Upper lobe of left lung (tissue), 6 donors: ENCODE measurements around the gene HIRA. TPM values are rescaled to one million over a fixed set of nuclear protein-coding genes. Genes with fewer than 3 reads are reported as not detected.
A peak's percentile ranks its signal among the peaks of the same experiment; 100 is the strongest.

Experiments
- ATAC-seq, 2 donors: fragments of 200-7000 bp; cut with Tn5 transposase; one replicate each; pipeline ENCODE4 v1.9.1; 2022; ENCODE audit warnings: mild to moderate bottlenecking in 2 of 2, moderate library complexity in 2 of 2; ENCODE audit not compliant: low FRiP score in 2 of 2
- DNase-seq, 2 donors: peaks; one replicate each; pipeline ENCODE4 v3.0.0-alpha.2; 2019 to 2020
- H3K27ac ChIP-seq, 4 donors: fragments of 200-600 bp; sonication (generic); one replicate each; pipeline ENCODE4 v1.5.1; 2016 to 2019
- H3K27me3 ChIP-seq, 4 donors: fragments of 200-600 bp; sonication (generic); one replicate each; pipeline ENCODE4 v1.5.1; 2017 to 2019
- H3K36me3 ChIP-seq, 4 donors: fragments of 200-600 bp; sonication (generic); one replicate each; pipeline ENCODE4 v1.5.1; 2016 to 2019
- H3K4me1 ChIP-seq, 4 donors: fragments of 200-600 bp; sonication (generic); one replicate each; pipeline ENCODE4 v1.5.1; 2018 to 2019
- H3K4me3 ChIP-seq, 4 donors: fragments of 200-600 bp; sonication (generic); one replicate each; pipeline ENCODE4 v1.5.1; 2017 to 2019; ENCODE audit warnings: mild to moderate bottlenecking in 2 of 4, moderate library complexity in 1 of 4
- H3K9me3 ChIP-seq, 4 donors: fragments of 200-600 bp; sonication (generic); one replicate each; pipeline ENCODE4 v1.5.1; 2018 to 2019
- CTCF ChIP-seq, 6 experiments: fragments of 450-650 bp in 4 of 6; fragments of 200-600 bp in 2 of 6; sonication (generic) in 2 of 6; IDR thresholded peaks; one replicate each; pipeline ENCODE4 v1.5.1; 2016 to 2019; ENCODE audit warnings: antibody characterized with exemption in 6 of 6
- EP300 ChIP-seq, 4 donors: sonication (generic); formaldehyde crosslinking; IDR thresholded peaks; one replicate each; pipeline ENCODE4 v1.5.1; 2017; ENCODE audit warnings: antibody characterized with exemption in 4 of 4, control low read depth in 2 of 4
- POLR2A ChIP-seq, 4 donors: fragments of 450-650 bp; IDR thresholded peaks; one replicate each; pipeline ENCODE4 v1.5.1; 2016 to 2017; ENCODE audit warnings: antibody characterized with exemption in 4 of 4, mild to moderate bottlenecking in 2 of 4
- POLR2AphosphoS5 ChIP-seq, 2 donors: sonication (generic); formaldehyde crosslinking; IDR thresholded peaks; one replicate each; pipeline ENCODE4 v1.5.1; 2017; ENCODE audit warnings: antibody characterized with exemption in 2 of 2
- WGBS, 2 donors: methylation state at CpG; one replicate each; pipeline ENCODE4 v1.1.5; 2017 to 2018; 5-methylcytosine and 5-hydroxymethylcytosine counted together
- total RNA-seq, 6 donors: library from RNA; depleted of rRNA in 4 of 6; stranded (reverse); fragments of >200 nt in 4 of 6; gene quantifications; one replicate each; pipeline versions ENCODE4 v1.1.0 to v1.2.1, GENCODE V29; 2016 to 2021
- donor health status: DM: no; HTN: no; CAD: no; lungs with moderate emphysema.
- donor health status: DM: no; HTN: yes; CAD: no; lungs with severe emphysema.

The HIRA gene
- total RNA-seq, 6 donors from 2014 or later: 9.9 to 27.5 (median 22.1) TPM

- Histone ChIP-seq H3K4me1 (no peaks in the 10 kb centered on the region), H3K9me3 (no peaks in the 10 kb centered on the region), H3K27me3 (no peaks in the 10 kb centered on the region), H3K27ac (no peak overlapping the region), H3K4me3 (no peak overlapping the region), H3K36me3 (peaks cover 46 to 100% (median 84%) of the 10 kb centered on the region in 4 donors)
- DNase-seq: peak in 1 of 2 donors; percentile 69
- WGBS, 2 donors: 95 to 98% methylated on average over 10 to 18 of the region's 18 CpGs
- ATAC-seq: no peak
- no peak for TF ChIP-seq EP300 (IDR thresholded peaks at IDR 0.05)
- TF ChIP-seq POLR2AphosphoS5 (IDR thresholded peaks at IDR 0.05): no peak
- no peak for TF ChIP-seq POLR2A (IDR thresholded peaks at IDR 0.05)
- TF ChIP-seq CTCF (IDR thresholded peaks at IDR 0.05): no peak
Observed at GRCh38 chr22:19353363-19354131, 78.0 kb downstream of the HIRA start.

GRCh38 chr22:19352766-19353165, 78.8 kb downstream of the HIRA start:
- TF ChIP-seq POLR2A (IDR thresholded peaks at IDR 0.05) (no peak), POLR2AphosphoS5 (IDR thresholded peaks at IDR 0.05) (no peak), EP300 (IDR thresholded peaks at IDR 0.05) (no peak), CTCF (IDR thresholded peaks at IDR 0.05) (no peak)
- Histone ChIP-seq H3K27ac (no peak overlapping the region), H3K27me3 (no peaks in the 10 kb centered on the region), H3K4me1 (no peaks in the 10 kb centered on the region), H3K4me3 (no peak overlapping the region), H3K36me3 (peaks cover 46 to 100% (median 81%) of the 10 kb centered on the region in 4 donors), H3K9me3 (no peaks in the 10 kb centered on the region)
- no peak for ATAC-seq
- WGBS, 2 donors: 96 to 98% methylated on average over 4 of the region's 4 CpGs
- no peak for DNase-seq

- Histone ChIP-seq H3K36me3 (peaks cover 44 to 100% (median 81%) of the 10 kb centered on the region in 4 donors), H3K27ac (no peak overlapping the region), H3K27me3 (no peaks in the 10 kb centered on the region), H3K9me3 (no peaks in the 10 kb centered on the region), H3K4me1 (no peaks in the 10 kb centered on the region), H3K4me3 (no peak overlapping the region)
- no peak for ATAC-seq
- 93 to 95% methylated on average over 6 of the region's 6 CpGs for WGBS, 2 donors
- TF ChIP-seq EP300 (IDR thresholded peaks at IDR 0.05) (no peak), CTCF (IDR thresholded peaks at IDR 0.05) (no peak), POLR2A (IDR thresholded peaks at IDR 0.05) (no peak), POLR2AphosphoS5 (IDR thresholded peaks at IDR 0.05) (no peak)
- no peak for DNase-seq
Observed at GRCh38 chr22:19352217-19352616, 79.3 kb downstream of the HIRA start.

- no peak for ATAC-seq
Observed at GRCh38 chr22:19351604-19352003, 79.9 kb downstream of the HIRA start.

More at GRCh38 chr22:19351604-19352003, 79.9 kb downstream of the HIRA start:
- TF ChIP-seq POLR2A (IDR thresholded peaks at IDR 0.05) (no peak), CTCF (IDR thresholded peaks at IDR 0.05) (no peak), EP300 (IDR thresholded peaks at IDR 0.05) (no peak), POLR2AphosphoS5 (IDR thresholded peaks at IDR 0.05) (no peak)
- no peaks in the 10 kb centered on the region for H3K27me3 ChIP-seq
- WGBS, 2 donors: 92 to 97% methylated on average over 6 of the region's 6 CpGs
- H3K9me3 ChIP-seq: no peaks in the 10 kb centered on the region
- no peak for DNase-seq
- peaks cover 42 to 99% (median 80%) of the 10 kb centered on the region in 4 donors for H3K36me3 ChIP-seq
- H3K27ac ChIP-seq: no peak overlapping the region
- no peaks in the 10 kb centered on the region for H3K4me1 ChIP-seq
- no peak overlapping the region for H3K4me3 ChIP-seq
